Epithelial cell of esophagus (primary cell): ENCODE measurements around the gene POLR2J2.
"Not testable (repeated sequence)": the region's sequence is repeated elsewhere in the genome, so short reads cannot be mapped to it uniquely, and the experiment has no call there.

Source experiments
- DNase-seq: peaks from one replicate; pipeline ENCODE4 v3.0.0; 2010; ENCODE audit warnings: low read depth
- H3K4me3 ChIP-seq: 2 replicates; pipeline ENCODE4 v1.5.1; 2011; ENCODE audit warnings: mild to moderate bottlenecking, low read length, control low read depth

POLR2J2 gene

DNA sequence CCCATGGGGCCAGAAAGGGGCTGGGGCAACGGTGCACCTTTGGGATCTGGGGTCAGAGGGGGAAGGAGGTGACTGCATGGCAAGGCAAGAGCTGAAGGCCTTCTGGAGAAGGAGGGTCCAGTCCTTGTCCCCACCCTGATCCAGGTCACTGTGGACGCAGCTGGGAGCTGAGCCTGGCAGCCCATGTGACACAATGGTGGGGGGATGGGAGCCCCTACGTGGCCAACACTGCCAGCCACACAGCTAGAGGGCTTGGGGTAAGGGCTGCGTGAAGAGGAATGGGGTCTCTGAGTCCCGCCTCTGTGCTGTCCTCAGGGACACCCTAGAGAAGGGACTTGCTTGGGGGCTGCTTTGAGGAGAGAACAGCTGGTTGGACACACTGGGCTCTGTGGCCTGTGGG lies 9.3 kb upstream of the POLR2J2 start:
- H3K4me3 ChIP-seq, DNase-seq: not testable (repeated sequence)

DNA sequence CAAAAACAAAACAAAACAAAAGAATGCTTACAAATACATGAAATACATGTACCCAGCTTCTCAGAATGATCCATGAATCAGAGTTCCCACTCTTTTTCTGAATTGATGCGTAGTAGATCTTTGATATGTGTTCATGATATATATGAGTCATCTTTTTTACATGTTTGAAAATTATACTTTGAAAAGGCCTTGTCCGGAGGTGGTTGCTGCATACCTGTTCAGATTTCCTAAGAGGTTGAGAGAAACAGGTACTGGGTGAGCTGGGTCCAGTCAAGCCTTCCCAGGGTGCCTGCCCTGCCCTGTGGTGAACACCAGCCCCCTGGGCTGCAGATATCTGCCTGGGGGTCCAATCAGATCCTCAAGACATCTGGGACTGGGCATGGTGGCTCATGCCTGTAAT lies 4.1 kb upstream of the POLR2J2 start:
- H3K4me3 ChIP-seq, DNase-seq: not testable (repeated sequence)

GRCh38 chr7:102673447-102674067 lies 2.1 kb upstream of the POLR2J2 start:
- not testable (repeated sequence) for DNase-seq, H3K4me3 ChIP-seq

DNA sequence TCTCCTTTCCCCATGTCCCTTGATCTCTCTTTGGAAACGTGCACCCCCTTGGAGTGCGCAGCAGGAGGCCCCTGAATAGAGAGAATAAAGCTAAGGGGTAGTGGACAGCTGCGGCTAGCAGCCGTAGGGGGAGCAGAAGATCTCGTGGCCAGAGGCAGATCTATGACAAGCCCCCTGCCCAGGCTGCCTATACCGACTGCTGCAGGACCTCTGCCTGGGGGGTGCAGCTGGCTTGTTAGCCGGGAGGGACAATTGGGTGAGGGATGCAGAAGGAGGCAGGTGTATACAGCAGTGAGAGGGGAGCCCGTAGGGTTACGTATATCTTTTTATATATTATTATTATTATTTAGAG lies 469 bp upstream of the POLR2J2 start:
- DNase-seq, H3K4me3 ChIP-seq: not testable (repeated sequence)

- not testable (repeated sequence) for H3K4me3 ChIP-seq, DNase-seq
Observed at GRCh38 chr7:102667523-102667922, 3.9 kb downstream of the POLR2J2 start.

GRCh38 chr7:102666850-102667249 lies 4.6 kb downstream of the POLR2J2 start:
- DNase-seq, H3K4me3 ChIP-seq: not testable (repeated sequence)

DNA sequence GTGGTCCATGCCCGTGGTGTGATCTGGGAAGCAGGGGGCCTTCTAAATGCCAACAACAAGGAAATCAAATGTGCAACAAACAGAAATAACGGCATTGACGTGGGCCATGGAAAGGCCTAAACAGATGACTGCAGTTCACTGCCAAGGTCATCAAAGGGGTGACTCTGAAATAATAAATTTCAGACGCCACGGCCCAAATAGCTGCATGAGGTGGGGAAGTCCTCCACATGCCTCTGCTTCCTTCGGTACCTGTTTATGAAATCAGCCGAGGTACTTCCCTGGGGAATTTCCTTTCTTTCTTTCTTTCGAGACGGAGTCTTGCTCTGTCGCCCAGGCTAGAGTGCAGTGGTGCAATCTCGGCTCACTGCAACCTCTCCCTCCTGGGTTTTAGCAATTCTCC lies 6.7 kb downstream of the POLR2J2 start:
- DNase-seq, result not testable (repeated sequence)

DNA sequence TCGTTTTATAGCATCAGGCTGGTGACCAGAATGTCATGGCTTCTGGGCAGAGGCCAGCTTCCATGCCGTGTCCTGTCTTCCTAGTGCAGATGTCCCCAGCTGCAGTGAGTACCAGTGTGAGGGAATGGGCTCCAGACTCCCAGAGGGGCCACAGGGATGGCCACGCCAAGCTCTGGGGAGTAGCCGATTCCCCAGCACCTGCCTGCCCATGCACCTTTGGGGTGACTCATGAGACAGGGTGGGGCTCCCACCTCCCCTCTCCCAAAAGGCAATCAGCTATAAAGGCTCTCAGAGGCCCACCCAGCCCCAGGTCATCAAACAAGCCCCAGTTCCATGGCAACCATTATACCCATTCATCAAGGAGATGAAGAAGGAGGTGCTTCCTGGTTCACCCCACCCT lies 21.5 kb downstream of the POLR2J2 start, which contains the start of gene SPDYE2B:
Gene SPDYE2B, plus strand, starts transcription at position 396 of the 400 bp plus-strand sequence. CDS start 2,030 bp downstream, outside the sequence.
- not testable (repeated sequence) for H3K4me3 ChIP-seq, DNase-seq

More for the DNA sequence above, 6.7 kb downstream of the POLR2J2 start:
- not testable (repeated sequence) for H3K4me3 ChIP-seq

DNA sequence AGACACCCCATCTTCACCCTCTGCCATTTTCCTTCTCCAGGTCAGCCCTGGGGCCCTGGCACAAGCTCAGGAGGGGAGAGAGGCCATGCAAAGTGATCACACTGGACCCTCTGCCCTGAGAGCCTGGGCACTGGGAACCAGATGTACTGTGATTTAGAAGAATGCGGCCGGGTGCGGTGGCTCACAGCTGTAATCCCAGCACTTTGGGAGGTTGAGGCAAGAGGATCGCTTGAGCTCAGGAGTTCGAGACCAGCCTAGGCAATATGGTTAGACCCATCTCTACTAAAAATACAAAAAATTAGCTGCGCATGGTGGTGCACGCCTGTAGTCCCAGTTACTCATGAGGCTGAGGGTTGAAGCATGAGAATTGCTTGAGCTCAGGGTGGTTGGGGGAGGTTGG lies 23.6 kb downstream of the POLR2J2 start:
- not testable (repeated sequence) for H3K4me3 ChIP-seq, DNase-seq

GRCh38 chr7:102643404-102643803 lies 28.1 kb downstream of the POLR2J2 start:
- not testable (repeated sequence) for H3K4me3 ChIP-seq, DNase-seq

DNA sequence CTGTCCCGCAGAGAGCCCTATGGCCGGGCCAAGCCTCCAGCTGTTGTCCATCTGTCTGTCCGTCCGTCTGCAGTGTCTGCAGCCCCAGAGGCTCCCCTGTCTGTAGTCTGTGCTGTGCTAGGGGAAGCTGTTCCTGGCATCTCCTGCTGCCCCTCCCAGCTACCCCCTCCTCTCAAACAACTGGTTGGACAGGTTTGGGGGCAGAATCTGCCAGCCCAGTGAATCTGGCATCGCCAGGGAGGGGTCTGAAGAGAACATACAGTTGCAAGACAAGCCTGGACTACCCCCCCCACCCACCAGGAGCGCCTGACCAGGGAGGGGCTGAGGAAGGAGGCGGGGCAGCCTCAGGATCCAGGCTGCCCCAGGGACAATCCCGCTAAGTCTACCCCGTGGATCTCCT lies 28.8 kb downstream of the POLR2J2 start, which contains the start of gene UPK3BL1:
Gene UPK3BL1, minus strand, starts transcription at position 101 of the 400 bp plus-strand sequence. Its CDS starts 50 bp downstream, at position 51.
- not testable (repeated sequence) for DNase-seq
- peak within 1 kb of the TSS; percentile 31 for H3K4me3 ChIP-seq

GRCh38 chr7:102638848-102639247 lies 32.6 kb downstream of the POLR2J2 start:
- peak; percentile 0 for DNase-seq

DNA sequence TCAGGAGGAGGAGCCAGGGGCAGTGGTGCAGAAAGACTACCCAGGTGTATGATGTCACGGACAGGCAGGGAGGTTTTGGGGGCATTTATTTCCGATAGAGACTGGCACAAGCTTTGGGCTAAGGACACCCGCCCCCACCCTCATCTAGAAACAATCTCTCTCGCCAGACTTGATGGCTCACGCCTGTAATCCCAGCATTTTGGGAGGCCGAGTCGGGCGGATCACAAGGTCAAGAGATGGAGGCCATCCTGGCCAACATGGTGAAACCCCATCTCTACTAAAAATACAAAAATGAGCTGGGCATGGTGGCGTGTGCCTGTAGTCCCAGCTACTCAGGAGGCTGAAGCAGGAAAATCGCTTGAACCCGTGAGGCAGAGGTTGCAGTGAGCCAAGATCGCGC lies 34.5 kb downstream of the POLR2J2 start:
- DNase-seq, H3K4me3 ChIP-seq: not testable (repeated sequence)

More at GRCh38 chr7:102638848-102639247, 32.6 kb downstream of the POLR2J2 start:
- not testable (repeated sequence) for H3K4me3 ChIP-seq

DNA sequence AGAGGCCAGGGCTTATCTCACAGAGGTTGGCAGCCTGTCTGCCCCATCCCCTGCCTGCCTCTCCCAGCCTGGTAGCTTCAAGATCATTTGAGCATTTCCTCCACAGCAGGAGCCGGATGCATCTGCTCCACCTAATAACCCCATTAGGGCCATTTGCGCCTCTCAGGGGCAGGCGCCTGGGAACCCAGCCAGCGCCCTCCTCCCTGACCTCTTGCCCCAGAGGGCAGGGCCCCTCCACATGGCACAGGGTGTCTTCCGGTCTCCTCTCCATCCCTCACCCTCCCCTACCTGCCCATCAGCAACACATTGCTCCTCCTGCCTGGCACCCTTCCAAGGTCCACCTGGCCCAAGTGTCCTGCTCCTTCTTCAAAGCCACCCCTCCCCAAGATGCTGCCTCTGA lies 36.1 kb downstream of the POLR2J2 start:
- DNase-seq, result not testable (repeated sequence)

GRCh38 chr7:102634299-102634698 lies 37.2 kb downstream of the POLR2J2 start:
- DNase-seq, result not testable (repeated sequence)

More for the DNA sequence above, 36.1 kb downstream of the POLR2J2 start:
- not testable (repeated sequence) for H3K4me3 ChIP-seq

DNA sequence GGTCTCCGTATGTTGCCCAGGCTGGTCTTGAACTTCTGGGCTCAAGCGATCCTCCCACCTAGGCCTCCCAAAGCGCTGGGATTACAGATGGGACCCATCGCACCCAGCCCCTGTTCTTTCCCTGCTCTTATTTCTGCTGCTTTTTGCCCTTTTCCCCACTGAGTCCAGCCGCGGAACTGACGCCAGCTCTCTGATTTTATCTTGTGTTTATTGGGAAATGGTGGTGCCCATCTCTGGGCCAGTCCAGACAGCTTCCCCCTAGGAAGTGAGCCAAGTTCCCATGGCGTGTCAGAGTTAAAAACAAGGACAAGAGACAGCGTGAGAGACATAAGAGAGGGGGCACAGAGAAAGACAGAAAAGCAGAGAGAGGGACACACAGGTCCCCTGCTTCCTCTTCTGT lies 40.8 kb downstream of the POLR2J2 start:
- H3K4me3 ChIP-seq, result not testable (repeated sequence)

More at GRCh38 chr7:102634299-102634698, 37.2 kb downstream of the POLR2J2 start:
- H3K4me3 ChIP-seq, result not testable (repeated sequence)

DNA sequence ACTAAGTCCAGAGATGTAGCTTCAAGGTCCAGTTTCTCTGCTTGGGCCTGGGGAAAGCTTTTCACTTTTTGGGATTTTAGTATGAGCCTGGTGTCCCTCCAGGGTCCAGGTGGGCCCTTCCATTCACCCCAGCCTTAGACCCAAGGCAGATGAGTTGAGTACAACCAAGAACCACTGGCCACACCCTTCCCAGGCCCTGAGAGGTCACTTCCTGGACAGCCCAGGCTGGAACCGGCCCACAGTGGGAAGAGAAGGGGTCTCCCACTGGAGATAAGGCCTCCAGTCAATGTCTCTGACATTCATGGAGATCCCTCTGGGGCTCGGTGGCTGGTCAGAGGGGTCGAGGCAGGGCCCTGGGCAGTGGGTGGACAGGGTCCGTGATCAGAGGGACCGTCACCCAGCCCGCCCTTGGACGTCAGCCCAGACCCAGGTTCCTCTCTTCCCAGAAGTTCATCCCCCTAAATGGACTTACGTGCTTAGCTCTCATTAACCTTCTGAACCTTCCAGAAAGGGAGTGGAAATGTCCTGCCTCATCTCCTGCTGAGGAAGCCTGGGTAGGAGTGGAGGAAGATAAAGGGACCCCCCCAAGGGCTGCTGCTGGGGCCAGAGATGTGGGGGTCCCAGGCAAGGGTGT lies 44.1 kb downstream of the POLR2J2 start:
- H3K4me3 ChIP-seq, DNase-seq: not testable (repeated sequence)

More for the DNA sequence above, 40.8 kb downstream of the POLR2J2 start:
- not testable (repeated sequence) for DNase-seq

- not testable (repeated sequence) for H3K4me3 ChIP-seq, DNase-seq
Observed at GRCh38 chr7:102618122-102618521, 53.3 kb downstream of the POLR2J2 start.

- peak; percentile 4 for DNase-seq
- H3K4me3 ChIP-seq, result peak within 1 kb of the TSS; percentile 23
Observed at GRCh38 chr7:102616507-102617125, 54.8 kb downstream of the POLR2J2 start, which contains the start of gene RASA4. RASA4 (minus strand) TSS chr7:102616756; CDS start chr7:102616689, 67 bp downstream.
